ENCODE measurements around the gene SETDB1.

- TF ChIP-seq POLR2A (IDR thresholded peaks at IDR 0.05; ENCODE audit: low read depth) (no peak), EP300 (IDR thresholded peaks at IDR 0.05) (no peak)
Measured at GRCh38 chr1:150981805-150982712, 55.9 kb downstream of the SETDB1 start, which contains the start of gene ANXA9.

All from esophagus muscularis mucosa (tissue), 2 donors.